C4-2B (cell line): ENCODE results near the gene SUSD4.

Source experiments
- ZFX ChIP-seq: fragments of 450-650 bp; IDR thresholded peaks from 2 replicates; pipeline ENCODE4 v1.6.1; 2017
- TF ChIP-seq, protein P1 (sequence below): fragments of 450-650 bp; conservative IDR thresholded peaks from 2 replicates; pipeline ENCODE4 v1.5.1; 2017; ENCODE audit warnings: mild to moderate bottlenecking

DNA sequence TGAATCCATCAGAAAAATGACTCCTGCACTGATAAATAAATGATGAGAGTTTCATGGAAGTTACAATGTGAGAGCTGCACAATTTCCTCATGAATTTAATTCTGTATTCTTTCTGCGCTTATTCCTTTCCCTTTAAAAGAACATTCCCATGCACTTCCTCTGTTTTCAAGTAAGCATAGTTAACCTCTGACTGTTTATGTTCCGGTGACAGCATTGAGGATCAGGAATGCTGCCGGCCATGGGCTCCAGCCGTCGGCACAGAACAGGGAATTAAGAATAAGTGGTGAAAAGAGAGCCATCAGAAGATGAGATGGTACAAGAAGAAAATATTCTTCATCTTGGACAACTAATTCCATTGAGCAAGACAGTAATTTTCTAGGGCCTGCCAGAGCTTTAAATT is 65.3 kb downstream of the SUSD4 start:
- TF ChIP-seq, protein P1, sequence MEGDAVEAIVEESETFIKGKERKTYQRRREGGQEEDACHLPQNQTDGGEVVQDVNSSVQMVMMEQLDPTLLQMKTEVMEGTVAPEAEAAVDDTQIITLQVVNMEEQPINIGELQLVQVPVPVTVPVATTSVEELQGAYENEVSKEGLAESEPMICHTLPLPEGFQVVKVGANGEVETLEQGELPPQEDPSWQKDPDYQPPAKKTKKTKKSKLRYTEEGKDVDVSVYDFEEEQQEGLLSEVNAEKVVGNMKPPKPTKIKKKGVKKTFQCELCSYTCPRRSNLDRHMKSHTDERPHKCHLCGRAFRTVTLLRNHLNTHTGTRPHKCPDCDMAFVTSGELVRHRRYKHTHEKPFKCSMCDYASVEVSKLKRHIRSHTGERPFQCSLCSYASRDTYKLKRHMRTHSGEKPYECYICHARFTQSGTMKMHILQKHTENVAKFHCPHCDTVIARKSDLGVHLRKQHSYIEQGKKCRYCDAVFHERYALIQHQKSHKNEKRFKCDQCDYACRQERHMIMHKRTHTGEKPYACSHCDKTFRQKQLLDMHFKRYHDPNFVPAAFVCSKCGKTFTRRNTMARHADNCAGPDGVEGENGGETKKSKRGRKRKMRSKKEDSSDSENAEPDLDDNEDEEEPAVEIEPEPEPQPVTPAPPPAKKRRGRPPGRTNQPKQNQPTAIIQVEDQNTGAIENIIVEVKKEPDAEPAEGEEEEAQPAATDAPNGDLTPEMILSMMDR, result no peak
- no peak for TF ChIP-seq ZFX
